ENCODE results near the gene DSG4. TPM values are rescaled to one million over a fixed set of nuclear protein-coding genes. Genes with fewer than 3 reads are reported as not detected.

DSG4 gene
- total RNA-seq, 2 experiments from 2014 or later, result not detected

DNA sequence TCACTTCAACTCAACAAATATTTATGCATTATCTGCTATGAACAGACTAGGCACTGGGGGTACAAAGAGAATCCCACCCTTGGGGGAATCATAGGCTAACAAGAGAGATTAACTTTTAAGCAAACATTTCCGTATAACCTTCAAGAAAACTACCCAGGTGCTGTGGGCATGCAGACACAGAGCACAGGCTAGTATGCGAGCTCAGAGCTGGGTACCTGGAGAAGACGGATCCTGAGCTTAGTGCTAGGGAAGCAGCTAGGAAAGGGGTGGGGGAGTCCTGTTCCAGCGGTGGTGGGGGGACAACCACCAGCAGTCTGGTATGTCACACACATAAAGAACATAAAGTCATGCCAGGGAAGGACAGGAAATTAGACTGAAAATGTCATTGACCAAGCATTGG is 53.5 kb downstream of the DSG4 start:
- H3K27ac Mint-ChIP-seq, result no peak overlapping the region
- CTCF ChIA-PET, result no interaction called here
- H3K4me3 Mint-ChIP-seq, result no peak overlapping the region
- no peaks in the 10 kb centered on the region for H3K36me3 Mint-ChIP-seq (ENCODE audit: low read depth)
- no peaks in the 10 kb centered on the region for H3K4me1 Mint-ChIP-seq (ENCODE audit: low read depth)
- H3K27me3 Mint-ChIP-seq, result no peaks in the 10 kb centered on the region
- ATAC-seq, result no peak
- TF ChIP-seq, protein P1, sequence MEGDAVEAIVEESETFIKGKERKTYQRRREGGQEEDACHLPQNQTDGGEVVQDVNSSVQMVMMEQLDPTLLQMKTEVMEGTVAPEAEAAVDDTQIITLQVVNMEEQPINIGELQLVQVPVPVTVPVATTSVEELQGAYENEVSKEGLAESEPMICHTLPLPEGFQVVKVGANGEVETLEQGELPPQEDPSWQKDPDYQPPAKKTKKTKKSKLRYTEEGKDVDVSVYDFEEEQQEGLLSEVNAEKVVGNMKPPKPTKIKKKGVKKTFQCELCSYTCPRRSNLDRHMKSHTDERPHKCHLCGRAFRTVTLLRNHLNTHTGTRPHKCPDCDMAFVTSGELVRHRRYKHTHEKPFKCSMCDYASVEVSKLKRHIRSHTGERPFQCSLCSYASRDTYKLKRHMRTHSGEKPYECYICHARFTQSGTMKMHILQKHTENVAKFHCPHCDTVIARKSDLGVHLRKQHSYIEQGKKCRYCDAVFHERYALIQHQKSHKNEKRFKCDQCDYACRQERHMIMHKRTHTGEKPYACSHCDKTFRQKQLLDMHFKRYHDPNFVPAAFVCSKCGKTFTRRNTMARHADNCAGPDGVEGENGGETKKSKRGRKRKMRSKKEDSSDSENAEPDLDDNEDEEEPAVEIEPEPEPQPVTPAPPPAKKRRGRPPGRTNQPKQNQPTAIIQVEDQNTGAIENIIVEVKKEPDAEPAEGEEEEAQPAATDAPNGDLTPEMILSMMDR (IDR thresholded peaks at IDR 0.05), result no peak
- DNase-seq, result no peak
- POLR2A ChIA-PET, result no interaction called here
- no peaks in the 10 kb centered on the region for H3K9me3 Mint-ChIP-seq
- intact Hi-C loops (cut with micrococcal nuclease), result no loop called here

DNA sequence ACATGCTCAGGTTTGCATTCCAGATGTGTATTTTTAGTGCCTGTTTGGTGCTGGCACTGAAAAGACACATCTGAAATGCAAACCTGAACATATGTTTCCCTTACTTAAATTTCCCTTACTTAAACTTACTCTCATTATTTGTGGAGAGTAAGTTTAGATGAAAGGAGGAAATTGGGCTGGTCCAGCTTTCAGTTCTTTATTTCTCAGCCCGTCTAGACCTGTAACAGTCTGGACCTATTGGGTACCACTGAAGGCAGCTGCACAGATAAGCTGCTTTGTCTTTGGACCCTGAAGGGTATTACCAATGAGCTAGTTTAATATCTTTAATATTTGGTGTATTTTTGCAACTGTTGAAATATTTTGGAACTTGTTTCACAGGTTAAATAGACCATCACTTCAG is 54.0 kb downstream of the DSG4 start:
- TF ChIP-seq, protein P1 (IDR thresholded peaks at IDR 0.05), result no peak
- DNase-seq (no peak), ATAC-seq (no peak)
- POLR2A ChIA-PET, result interaction anchor here (0.6 kb wide), 2 partner anchors 36 to 196 kb away, joined by 3 to 4 read pairs; no protein-coding TSS in a partner anchor
- Mint-ChIP-seq H3K27ac (no peak overlapping the region), H3K9me3 (no peaks in the 10 kb centered on the region), H3K4me1 (ENCODE audit: low read depth) (no peaks in the 10 kb centered on the region), H3K27me3 (no peaks in the 10 kb centered on the region), H3K4me3 (no peak overlapping the region), H3K36me3 (ENCODE audit: low read depth) (no peaks in the 10 kb centered on the region)
- CTCF ChIA-PET, result no interaction called here
- intact Hi-C loops (cut with micrococcal nuclease), result no loop called here

DNA sequence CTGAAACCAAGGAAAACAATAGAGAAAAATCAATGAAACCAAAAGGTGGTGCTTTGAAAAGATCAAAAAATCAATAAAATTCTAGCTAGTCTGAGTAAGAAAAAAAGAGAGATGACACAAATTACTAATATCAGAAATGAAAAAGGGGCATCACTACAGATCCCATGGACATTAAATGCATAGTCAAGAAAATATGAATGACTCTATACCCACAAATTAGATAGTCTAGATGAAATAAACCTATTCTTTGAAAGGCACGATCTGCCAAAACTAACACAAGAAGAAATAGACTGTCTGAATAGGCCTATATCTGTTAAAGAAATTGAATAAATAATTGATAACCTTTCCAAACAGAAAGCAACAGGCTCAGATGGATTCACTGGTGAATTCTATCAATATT is 55.7 kb downstream of the DSG4 start:
- ATAC-seq, result no peak
- Mint-ChIP-seq H3K27me3 (no peaks in the 10 kb centered on the region), H3K4me3 (no peak overlapping the region), H3K36me3 (ENCODE audit: low read depth) (no peaks in the 10 kb centered on the region), H3K27ac (no peak overlapping the region), H3K4me1 (ENCODE audit: low read depth) (no peaks in the 10 kb centered on the region), H3K9me3 (peaks cover 1% of the 10 kb centered on the region)
- CTCF ChIA-PET, result no interaction called here
- intact Hi-C loops (cut with micrococcal nuclease), result no loop called here
- TF ChIP-seq, protein P1 (IDR thresholded peaks at IDR 0.05), result no peak
- POLR2A ChIA-PET, result no interaction called here
- DNase-seq, result no peak

DNA sequence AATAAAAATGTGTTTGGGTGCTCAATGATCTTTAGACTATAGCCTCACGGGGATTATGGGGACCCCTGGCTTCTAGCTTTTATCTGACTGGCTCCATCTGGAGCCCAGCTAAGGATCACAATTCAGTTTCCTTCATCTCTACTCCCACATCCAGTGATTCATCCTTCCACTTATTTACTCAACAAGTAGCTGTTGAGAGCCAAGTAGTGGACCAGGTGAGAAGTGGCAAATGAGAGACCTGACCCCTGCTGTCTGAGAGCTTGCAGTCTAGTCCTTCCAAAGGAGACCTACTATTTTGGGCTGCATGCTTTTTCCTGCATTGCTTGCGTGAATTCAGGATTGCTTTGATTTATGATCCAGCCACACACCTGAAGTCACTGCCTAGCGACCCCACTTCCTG is 60.2 kb downstream of the DSG4 start:
- TF ChIP-seq, protein P1 (IDR thresholded peaks at IDR 0.05), result no peak
- no peaks in the 10 kb centered on the region for H3K4me1 Mint-ChIP-seq (ENCODE audit: low read depth)
- ChIA-PET POLR2A (interaction anchor here (1.1 kb wide), 1 partner anchor 27 kb away, joined by 3 read pairs; no protein-coding TSS in a partner anchor), CTCF (no interaction called here)
- DNase-seq (no peak), ATAC-seq (no peak)
- H3K27ac Mint-ChIP-seq, result no peak overlapping the region
- peaks cover 3% of the 10 kb centered on the region for H3K9me3 Mint-ChIP-seq
- H3K36me3 Mint-ChIP-seq (ENCODE audit: low read depth), result no peaks in the 10 kb centered on the region
- intact Hi-C loops (cut with micrococcal nuclease), result no loop called here
- H3K4me3 Mint-ChIP-seq, result no peak overlapping the region
- peaks cover 1% of the 10 kb centered on the region for H3K27me3 Mint-ChIP-seq

DNA sequence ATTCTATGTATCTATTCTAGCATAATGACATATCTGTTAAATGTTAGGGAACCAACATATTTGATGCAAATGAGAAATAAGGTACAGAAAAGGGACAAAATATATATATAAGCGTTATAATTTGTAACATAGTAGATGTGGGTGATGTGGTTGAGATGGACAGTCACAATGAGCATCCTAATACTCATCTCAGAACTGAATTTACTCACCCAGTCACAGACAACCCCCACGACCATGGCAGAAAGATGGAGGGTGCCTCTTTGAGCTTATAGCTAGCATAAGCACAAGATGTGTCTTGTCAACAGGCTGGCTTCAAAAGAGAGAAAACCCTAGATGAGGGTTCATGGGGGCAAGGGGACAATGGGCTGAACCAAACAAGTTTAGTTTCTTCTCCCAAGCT is 61.8 kb downstream of the DSG4 start:
- DNase-seq (no peak), ATAC-seq (no peak)
- Mint-ChIP-seq H3K4me3 (no peak overlapping the region), H3K27ac (no peak overlapping the region), H3K36me3 (ENCODE audit: low read depth) (no peaks in the 10 kb centered on the region), H3K9me3 (peaks cover 3% of the 10 kb centered on the region), H3K27me3 (peaks cover 1% of the 10 kb centered on the region), H3K4me1 (ENCODE audit: low read depth) (no peaks in the 10 kb centered on the region)
- TF ChIP-seq, protein P1 (IDR thresholded peaks at IDR 0.05), result no peak
- ChIA-PET CTCF (interaction anchor here (1.4 kb wide), 1 partner anchor 14 kb away, joined by 3 read pairs; no protein-coding TSS in a partner anchor), POLR2A (no interaction called here)
- intact Hi-C loops (cut with micrococcal nuclease), result no loop called here

Measured in activated CD8-positive, alpha-beta T cell treated with anti-CD3 and anti-CD28 coated beads for 36 hours (primary cell).